Measurements from ENCODE around the gene MROH2A. TPM values are rescaled to one million over a fixed set of nuclear protein-coding genes. Genes with fewer than 3 reads are reported as not detected.

The MROH2A gene
- total RNA-seq, 4 donors from 2014 or later: not detected

- peaks cover 0 to 10% (median 8%) of the 10 kb centered on the region in 4 donors for H3K4me1 ChIP-seq
- no peak for DNase-seq (ENCODE audit: extremely low spot score)
- H3K9me3 ChIP-seq: no peaks in the 10 kb centered on the region
- no peak overlapping the region for H3K27ac ChIP-seq (replicated peaks in 1 of 4)
- TF ChIP-seq, protein P1, sequence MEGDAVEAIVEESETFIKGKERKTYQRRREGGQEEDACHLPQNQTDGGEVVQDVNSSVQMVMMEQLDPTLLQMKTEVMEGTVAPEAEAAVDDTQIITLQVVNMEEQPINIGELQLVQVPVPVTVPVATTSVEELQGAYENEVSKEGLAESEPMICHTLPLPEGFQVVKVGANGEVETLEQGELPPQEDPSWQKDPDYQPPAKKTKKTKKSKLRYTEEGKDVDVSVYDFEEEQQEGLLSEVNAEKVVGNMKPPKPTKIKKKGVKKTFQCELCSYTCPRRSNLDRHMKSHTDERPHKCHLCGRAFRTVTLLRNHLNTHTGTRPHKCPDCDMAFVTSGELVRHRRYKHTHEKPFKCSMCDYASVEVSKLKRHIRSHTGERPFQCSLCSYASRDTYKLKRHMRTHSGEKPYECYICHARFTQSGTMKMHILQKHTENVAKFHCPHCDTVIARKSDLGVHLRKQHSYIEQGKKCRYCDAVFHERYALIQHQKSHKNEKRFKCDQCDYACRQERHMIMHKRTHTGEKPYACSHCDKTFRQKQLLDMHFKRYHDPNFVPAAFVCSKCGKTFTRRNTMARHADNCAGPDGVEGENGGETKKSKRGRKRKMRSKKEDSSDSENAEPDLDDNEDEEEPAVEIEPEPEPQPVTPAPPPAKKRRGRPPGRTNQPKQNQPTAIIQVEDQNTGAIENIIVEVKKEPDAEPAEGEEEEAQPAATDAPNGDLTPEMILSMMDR (IDR thresholded peaks at IDR 0.05): no peak
- TF ChIP-seq POLR2AphosphoS5 (IDR thresholded peaks at IDR 0.05) (no peak), EP300 (IDR thresholded peaks at IDR 0.05) (no peak), POLR2A (IDR thresholded peaks at IDR 0.05; ENCODE audit: low read depth) (no peak)
- no peaks in the 10 kb centered on the region for H3K36me3 ChIP-seq
- 86% methylated on average over 5 of the region's 14 CpGs for WGBS
- intact Hi-C loops (cut with DNase I): no loop called here
- H3K27me3 ChIP-seq: peaks cover 0 to 6% (median 0%) of the 10 kb centered on the region in 4 donors
- no peak overlapping the region for H3K4me3 ChIP-seq
These were observed 53.0 kb downstream of the MROH2A start for GRCh38 chr2:233831011-233831721.

DNA sequence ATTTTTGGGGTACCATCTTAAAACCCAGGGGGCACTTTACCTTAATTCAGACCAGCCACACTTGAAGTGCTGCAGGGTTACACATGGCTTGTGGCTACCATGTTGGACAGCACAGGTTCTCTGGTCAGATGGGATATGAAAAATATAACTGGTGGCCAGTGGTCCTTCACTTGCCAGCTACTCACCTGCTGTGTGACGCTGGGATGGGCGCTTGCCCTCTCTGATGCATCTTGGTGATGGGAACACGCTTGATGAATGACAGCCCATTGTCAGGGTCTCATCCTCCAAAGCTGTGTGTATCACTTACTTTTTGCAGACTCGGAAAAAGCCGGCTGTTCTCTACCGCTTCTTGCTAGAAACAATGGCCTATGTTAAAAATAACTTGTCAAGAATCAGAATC lies 53.7 kb downstream of the MROH2A start:
- Histone ChIP-seq H3K4me1 (peaks cover 0 to 10% (median 8%) of the 10 kb centered on the region in 4 donors), H3K9me3 (no peaks in the 10 kb centered on the region), H3K36me3 (no peaks in the 10 kb centered on the region), H3K4me3 (no peak overlapping the region), H3K27me3 (peaks cover 0 to 6% (median 0%) of the 10 kb centered on the region in 4 donors), H3K27ac (replicated peaks in 1 of 4) (no peak overlapping the region)
- no peak for DNase-seq (ENCODE audit: extremely low spot score)
- 70% methylated on average over 6 of the region's 6 CpGs for WGBS
- TF ChIP-seq, protein P1 (IDR thresholded peaks at IDR 0.05): no peak
- intact Hi-C loops (cut with DNase I): no loop called here

- TF ChIP-seq, protein P1 (IDR thresholded peaks at IDR 0.05): no peak
- TF ChIP-seq POLR2A (IDR thresholded peaks at IDR 0.05; ENCODE audit: low read depth): no peak
- no peak for TF ChIP-seq EP300 (IDR thresholded peaks at IDR 0.05)
- TF ChIP-seq POLR2AphosphoS5 (IDR thresholded peaks at IDR 0.05): no peak
- DNase-seq (ENCODE audit: extremely low spot score): no peak
- no peak overlapping the region for H3K27ac ChIP-seq (replicated peaks in 1 of 4)
- no peaks in the 10 kb centered on the region for H3K9me3 ChIP-seq
- WGBS: 61% methylated on average over 9 of the region's 9 CpGs
- peaks cover 0 to 6% (median 0%) of the 10 kb centered on the region in 4 donors for H3K27me3 ChIP-seq
- H3K4me1 ChIP-seq: peaks cover 0 to 10% (median 8%) of the 10 kb centered on the region in 4 donors
- H3K4me3 ChIP-seq: no peak overlapping the region
- no peaks in the 10 kb centered on the region for H3K36me3 ChIP-seq
- intact Hi-C loops (cut with DNase I): no loop called here
These were observed 54.3 kb downstream of the MROH2A start for GRCh38 chr2:233832414-233832813.

- Histone ChIP-seq H3K9me3 (no peaks in the 10 kb centered on the region), H3K4me1 (peaks cover 0 to 10% (median 8%) of the 10 kb centered on the region in 4 donors), H3K36me3 (no peaks in the 10 kb centered on the region), H3K27me3 (peaks cover 0 to 6% (median 0%) of the 10 kb centered on the region in 4 donors), H3K4me3 (no peak overlapping the region), H3K27ac (replicated peaks in 1 of 4) (no peak overlapping the region)
- no peak for DNase-seq (ENCODE audit: extremely low spot score)
- WGBS: 54% methylated on average over 2 of the region's 7 CpGs
- intact Hi-C loops (cut with DNase I): no loop called here
- TF ChIP-seq POLR2A (IDR thresholded peaks at IDR 0.05; ENCODE audit: low read depth) (no peak), EP300 (IDR thresholded peaks at IDR 0.05) (no peak), POLR2AphosphoS5 (IDR thresholded peaks at IDR 0.05) (no peak)
- TF ChIP-seq, protein P1 (IDR thresholded peaks at IDR 0.05): no peak
These were observed 54.8 kb downstream of the MROH2A start for GRCh38 chr2:233832869-233833311.
